HG03066 (cell line): ENCODE data around the gene ASTN1.

ENCODE experiments used
- ATAC-seq: cut with Tn5 transposase; IDR thresholded peaks from one replicate; pipeline ENCODE4 v1.9.1; 2021; ENCODE audit warnings: low read depth; ENCODE audit not compliant: unreplicated experiment

Gene ASTN1

DNA sequence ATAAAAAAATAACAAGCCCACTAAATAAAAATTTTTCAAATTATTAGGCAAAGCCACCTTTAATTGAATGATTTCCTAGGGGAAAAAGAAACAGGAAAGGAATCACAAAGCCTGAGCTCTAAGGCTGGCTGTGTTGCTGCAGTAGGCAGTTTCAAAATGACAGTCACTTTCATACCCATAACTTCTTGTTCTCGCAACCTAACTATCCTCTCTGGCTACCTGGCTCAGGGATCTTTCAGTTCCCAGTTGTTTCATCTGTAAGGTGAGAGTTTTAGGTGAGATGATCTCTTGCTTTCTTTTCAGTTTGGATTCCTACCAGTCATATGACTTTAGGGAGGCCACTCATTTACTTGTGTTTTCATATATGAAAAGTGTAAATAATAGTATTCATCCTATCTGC, 226.1 kb downstream of the ASTN1 start:
- ATAC-seq, result no peak

DNA sequence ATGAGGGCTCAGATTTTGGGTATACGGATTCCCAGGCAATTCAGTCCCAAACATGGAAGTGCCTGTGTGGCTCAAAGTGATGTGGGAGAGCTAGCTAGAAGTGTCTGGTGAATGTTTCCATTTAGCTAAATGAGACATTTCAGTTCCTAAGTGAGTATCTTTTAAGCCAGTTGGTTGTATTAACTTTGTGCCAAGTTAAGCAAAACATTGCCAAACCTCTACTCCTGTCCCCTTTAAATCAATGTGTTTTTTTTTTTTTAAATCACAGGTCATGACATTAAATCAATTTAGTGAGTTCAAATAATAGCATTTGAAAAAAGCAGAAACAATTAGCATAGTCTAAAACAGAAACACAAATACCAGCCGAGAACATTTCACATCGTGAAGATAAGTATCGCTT, 230.1 kb downstream of the ASTN1 start:
- ATAC-seq, result no peak

DNA sequence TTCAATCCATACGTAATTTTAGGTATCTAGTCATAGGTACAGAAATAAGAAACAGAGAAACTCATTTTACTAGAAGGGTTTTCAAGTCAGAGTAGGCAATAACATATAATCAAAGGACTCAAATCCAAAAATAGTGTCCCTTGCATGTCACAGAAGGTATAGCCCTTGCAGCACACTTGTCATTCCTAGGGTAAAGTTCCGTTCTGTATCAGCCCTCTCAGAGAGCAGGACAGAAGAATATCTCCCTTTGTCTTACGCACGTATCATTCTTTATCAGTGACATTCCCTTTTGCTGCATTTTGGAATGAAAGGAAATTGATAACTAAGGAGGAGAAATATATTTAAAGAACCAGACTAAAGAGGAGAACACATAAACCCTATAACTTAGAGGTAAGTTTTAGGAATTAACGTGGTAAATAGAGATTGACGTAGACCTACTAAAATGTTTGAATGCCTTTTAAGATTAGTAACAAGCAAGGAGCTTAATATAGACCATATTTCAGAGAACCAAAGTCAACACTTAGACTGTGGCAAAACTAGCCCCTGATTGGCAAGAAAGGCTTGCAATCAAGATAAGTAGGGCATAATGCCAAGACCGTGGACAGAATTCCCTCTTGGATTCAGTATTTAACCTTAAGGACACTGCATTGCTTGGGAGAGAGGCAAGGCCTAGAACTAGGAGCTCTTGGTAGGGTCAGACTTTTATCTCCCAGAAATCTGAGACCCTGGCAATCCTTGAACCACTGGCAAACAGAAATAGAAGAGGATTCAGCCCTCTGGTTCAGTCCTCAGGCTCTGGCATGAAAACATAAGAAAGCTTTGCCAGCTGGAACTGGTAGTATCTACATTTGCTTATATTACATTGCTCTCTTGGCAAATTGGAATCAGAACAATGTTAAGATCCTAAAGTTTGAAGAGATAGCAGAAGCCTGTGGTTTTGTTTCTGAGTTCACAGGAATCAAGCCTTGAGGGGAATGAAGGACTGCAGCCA, 232.1 kb downstream of the ASTN1 start:
- ATAC-seq, result no peak

DNA sequence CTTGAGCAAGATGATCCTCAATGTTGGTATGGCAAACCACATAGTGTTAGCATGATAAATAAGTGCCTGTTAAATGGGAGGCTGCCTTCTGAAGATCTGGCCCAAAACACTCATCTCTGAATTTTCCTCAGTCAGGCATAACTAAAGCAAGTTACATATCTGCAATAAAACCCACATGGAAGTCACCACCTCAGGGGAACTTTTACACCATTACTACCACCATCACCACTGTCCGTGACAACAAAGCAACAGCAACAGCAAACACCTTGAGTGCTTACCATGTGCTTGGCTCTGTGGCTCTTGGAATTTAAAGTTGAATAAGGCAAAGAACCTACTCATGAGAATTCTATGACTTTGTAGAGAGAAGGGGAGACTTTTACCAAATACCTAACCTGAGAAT, 233.0 kb downstream of the ASTN1 start:
- no peak for ATAC-seq

DNA sequence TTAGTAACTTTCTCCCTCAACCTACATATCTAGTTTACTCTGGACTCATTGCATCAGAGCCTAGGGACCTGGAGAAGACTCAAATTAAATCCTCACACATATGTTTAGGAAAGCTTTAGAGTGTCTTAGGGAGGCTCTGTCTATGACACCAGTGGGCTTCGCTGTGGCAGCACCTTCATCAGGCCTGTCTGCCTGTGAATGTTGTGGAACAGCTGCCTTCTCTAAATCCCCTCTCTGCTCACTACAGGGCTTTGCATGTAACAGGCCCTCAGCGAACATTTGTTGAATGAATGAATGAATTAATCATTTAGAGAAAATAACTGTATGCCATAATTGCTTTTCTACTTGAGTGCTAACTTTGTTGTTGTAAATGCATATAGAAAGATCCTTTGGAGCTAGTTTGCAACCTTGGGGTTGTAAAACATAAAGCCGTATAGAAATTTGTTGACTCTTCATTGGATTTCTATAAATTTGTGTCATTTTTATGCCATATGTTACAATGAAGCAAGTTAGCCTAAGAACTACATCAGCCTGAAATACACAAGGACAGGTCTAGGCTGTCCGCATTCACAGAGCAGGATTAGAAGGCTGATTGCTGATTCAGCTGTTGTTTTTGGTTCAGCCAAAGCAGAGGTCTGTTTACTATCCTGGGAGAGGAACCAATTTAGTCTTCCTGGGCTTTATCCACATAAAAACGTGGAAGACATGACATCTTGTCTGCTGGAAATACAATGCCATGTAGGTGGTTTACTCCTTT, 238.0 kb downstream of the ASTN1 start:
- ATAC-seq, result no peak

DNA sequence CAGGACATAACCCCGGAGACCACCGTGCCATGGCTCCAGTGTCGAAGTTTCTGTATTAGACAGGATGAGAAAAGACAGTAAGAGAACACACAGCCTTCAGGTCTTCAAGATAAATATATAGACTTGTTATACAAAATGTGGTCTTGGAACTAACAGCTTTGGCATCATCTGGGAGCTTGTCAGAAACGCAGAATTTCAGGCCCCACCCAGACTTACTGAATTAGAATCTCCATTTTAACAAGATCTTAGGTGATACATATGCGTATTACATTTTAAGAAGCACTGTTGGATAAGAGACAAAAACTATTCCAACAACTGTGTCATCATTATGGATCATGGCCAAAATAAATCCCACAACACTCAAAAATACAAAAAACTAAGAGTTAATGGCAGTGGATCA, 239.3 kb downstream of the ASTN1 start:
- no peak for ATAC-seq

DNA sequence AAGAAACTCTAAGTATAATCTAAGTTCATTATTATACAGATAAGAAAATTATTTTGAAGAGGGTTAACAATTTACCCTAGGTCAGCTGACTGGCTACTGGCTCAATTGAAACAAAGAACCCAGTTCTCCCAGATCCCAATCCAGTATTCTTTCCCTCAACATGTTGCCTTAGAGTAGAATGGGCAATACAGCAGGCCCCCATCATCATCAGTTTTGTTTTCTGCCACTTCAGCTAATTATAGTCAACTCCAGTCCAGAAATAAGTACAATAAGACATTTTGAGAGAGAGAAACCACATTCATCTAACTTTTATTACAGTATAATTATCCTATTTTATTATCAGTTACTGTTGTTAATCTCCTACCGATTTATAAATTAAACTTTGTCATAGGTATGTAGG, 241.2 kb downstream of the ASTN1 start:
- no peak for ATAC-seq

DNA sequence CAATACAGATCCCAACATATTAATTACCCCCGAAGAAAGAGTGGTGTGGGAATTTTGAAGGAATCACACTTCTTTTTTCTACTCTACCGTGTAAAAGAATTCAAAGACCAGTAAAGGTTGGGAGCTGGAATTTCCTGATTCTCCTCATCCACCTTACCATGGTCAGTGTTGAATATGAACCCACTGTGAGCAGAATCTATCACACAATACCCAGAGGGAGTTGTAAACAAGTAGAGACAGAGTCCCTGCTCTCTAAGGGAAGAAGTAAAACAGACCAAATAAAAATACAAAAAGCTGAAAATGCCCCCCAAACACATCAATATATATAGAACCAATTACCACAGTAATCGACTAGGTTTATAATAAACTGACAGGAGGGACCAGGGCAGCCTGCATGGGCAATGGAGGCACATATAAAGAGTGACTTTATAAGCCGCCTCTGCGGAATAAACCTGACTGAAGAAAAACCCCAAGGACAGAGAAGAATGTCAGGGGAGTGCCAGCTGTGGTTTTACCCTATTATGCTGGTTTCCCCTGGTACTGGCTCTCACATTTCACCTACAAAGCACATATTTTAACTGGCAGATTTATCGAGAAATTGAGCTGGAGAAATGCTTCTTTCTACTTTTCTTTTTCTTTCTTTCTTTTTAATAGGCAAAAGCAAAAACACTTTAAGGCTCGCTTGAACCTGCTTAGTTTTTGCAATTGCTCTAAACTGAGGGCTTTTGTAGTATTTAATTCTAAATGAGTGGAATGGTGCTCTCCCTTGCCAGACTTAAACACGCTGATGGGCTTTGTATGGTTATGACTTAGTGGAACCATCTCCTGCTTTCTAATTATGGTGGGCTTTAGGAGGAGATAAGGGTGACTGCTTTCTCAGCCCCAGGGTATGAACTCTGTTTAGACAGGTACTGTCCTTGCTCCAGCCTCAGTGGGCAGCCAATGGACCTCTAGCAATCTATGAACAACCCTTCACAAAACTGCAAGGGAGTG, 244.8 kb downstream of the ASTN1 start:
- ATAC-seq, result no peak

DNA sequence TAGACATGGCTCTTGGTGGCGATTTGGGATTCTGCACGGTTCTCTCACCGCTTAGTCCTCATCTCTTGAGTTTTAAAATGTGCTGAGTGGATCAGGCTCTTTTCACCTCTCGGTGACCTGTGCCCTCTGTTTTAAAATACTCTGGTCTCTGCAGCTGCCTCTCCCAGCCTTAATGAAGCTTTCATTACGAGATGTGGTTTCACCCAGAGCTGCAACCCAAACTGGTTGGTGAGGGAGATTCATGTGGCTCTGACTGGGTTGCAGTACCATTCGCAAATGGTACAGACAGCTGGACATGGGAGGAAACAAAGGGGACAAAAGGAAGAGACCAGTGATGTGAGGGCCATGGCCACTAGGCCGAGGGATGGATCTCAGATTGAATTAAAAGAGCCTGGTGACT, 258.9 kb downstream of the ASTN1 start:
- ATAC-seq, result no peak

DNA sequence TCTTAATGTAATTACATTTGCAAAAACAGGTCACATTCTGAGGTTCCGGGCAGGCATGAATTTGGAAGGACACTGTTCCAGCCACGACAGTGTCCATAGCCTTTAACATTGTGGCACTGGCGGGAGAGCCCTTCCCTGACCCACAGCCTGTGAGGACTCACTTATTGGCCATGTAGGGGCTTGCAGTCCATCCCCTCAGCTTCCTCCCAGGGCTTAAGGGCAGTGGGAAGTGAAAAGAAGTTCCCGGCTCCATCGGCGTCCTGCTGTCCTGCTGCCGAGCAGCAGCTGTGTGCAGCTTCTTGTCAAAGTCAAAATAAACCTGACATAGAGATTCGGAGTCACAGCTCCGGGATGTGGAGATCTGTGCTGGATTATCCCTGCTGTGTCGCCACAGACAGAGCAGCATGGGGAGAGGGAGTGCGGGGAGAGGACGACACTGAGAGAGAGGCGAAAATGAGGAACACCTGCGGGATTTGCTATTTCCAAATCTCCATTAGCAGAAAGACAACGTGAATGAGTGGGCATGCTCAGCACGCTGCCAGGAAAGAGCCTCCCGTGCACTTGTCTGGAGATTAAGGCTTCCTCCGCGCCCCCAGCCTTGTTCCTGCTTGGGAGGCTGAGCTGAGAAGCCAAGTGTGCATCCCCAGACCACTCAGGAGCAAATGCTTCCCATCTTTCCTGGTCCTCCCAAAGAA, 260.3 kb downstream of the ASTN1 start:
- ATAC-seq, result no peak

DNA sequence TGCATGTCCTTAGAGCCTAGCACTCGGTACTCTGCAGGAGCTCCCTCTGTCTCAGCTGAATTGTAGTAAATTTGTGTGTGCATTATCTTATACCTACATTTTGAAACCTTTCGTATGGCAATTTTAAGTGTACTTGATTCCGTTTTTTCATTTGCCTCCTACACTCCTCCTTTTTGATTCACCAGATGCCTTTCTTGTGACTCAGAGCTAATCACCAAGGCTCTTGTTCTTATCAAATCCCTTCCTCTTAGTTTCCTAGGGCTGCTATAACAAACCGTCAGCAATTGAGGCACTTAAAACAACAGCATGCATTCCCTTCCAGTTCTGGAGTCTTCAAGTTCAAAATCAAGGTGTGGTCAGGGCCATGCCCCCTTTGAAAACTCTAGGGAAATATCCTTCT, 261.0 kb downstream of the ASTN1 start:
- no peak for ATAC-seq

DNA sequence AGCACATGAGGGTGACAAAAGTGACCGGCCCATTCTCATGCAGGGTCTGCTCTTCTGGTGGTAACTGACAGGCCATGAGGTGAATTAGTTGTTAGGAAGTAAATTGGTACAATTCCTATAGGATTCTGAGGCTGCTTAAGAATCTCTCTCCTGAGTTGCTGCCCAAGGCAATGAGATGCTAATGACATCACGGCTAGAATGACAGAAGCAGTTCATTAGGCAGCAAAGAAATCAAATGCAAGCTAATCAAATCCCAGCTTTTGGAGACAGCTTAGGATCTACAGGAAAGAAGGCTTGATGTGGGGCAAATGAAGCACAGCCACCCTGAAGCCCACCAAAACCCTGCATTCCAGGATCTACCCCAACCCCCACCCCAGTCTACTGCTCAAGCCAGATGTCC, 265.2 kb downstream of the ASTN1 start:
- ATAC-seq, result no peak

DNA sequence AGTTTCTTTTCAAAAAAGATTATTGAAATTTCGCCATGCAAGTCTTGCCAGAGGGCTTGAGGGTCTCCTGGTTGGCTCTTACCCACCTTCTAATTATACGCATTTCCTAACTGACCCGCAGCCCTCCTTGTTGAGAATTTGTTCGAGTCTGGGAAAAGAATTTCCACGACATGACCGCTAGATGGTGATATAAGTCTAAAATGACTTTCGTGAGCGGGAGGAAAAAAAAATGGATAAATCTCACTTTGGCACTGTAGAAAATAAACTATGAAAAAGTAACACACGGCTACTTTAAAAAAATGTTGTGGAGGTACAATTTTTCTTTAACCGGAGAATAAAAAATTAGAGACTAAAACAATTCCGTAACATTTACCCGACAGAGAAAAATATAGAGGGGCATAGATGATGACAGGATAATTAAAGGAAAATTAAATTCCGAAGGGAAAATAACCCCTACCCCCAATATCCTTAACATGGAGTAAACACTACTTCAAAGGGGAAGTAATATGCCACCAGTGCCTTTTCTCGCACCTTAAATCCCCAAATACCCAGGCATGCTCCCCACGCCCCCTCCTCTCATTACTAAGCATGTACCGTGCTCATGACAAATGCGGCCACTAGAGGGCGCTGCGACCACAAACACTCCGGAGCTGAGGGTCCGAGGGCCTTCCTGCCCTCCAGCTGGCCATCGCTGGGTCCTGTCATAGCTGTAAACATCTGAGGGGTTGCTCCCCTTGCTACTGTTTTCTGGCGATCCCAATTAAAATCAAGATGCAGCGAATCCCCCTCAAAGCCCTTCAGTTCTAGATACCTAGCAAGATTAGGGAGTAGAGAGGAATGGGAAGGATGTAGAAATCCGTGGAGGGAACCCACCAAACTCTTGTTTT, 266.9 kb downstream of the ASTN1 start:
- ATAC-seq, result peak; percentile 68

DNA sequence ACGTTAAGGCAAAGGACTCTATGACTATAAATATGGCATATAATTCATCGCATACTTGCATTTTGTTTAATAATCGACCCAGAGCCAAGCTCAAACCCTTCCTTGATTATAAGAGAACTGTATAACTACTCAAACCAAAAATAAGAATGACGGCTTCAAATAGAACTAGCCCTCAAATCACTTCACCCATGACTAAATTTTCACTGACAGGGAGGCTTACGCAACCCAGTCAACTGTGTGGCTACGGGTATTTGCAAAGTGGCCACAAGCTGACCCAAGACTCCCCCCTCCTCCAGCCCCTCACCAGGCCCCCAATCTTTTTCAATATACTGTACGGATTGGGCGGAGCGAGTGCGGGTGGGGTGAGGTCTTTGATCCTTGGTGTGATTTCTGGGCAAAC, 268.3 kb downstream of the ASTN1 start:
- ATAC-seq, result no peak

DNA sequence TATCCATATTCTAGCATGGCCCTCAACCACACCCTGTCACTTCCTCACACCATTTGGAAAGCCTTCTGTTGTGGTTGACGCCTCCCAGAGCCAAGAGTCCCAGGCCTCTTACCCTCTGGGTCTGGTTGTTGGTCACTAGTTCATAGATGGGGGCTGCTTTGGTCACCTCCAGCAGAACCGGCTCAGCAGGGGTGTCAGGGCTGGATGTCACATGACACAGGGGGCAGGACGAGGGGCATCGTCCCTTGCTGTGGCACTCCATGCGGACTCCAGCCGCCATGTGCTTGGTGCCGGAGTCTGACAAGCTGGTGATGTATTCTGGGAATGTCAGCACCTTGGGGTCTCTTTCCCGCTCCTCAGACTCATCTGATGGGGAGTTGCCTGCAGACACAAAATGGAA, 270.1 kb downstream of the ASTN1 start:
- no peak for ATAC-seq

DNA sequence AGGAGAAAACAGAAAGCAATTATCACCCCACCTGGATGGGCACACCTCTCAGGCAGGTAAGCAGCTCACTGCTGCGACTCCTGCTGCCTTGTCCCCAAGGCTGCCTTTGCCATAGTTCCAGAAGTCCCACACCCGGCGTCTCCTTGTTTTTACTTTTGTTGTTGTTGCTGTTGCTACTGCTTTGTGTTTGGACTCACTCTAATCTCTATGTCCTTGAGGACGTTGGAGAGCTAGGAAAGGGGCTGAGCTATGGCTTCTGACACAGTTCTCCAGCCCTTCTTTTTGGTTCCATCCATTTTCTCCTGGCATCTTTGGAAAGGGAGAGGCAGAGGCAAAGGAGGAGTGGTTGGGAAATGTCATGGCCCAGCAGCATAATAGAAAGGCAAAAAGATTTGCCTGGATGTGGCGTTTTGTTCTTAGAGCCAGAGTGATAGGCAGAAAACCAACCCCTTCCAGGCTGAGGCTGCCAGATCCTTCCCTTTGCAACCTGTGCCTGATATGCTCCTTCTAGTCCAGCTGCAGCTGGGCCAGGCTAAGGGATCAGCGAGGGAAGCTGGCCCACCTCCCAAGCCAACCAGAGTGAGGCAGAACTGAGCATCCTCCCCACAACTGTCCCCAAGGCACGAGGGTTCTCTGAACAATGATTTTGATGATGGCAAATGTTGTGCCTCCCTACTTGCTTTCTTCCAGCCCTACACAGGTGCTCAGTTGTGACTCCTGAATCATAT, 270.7 kb downstream of the ASTN1 start:
- ATAC-seq, result no peak

DNA sequence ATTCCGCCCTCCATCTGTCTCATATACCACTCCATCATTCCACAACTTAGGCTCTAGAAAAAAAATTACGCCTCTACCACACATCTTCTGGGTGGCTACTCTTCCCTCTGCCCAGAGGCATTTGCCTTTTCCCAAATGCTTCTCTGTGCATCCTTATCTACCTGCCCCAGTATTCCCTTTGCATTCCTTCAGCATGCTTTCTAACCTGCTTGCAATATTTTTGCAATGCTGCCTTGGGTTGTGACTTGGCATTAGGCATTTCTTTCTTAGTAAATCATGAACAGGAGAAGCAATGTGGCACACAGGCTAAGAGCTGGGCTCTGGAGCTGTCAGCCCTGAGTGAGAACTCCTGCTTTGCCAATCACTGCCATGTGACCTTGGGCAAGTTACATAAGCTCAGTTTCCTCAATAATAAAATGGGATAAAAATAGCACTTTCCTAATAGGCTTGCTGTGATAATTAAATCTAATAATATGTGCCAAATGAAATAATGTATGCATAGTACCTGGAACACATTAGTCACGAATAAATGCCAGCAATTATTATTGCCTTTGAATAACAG, 276.0 kb downstream of the ASTN1 start:
- no peak for ATAC-seq

DNA sequence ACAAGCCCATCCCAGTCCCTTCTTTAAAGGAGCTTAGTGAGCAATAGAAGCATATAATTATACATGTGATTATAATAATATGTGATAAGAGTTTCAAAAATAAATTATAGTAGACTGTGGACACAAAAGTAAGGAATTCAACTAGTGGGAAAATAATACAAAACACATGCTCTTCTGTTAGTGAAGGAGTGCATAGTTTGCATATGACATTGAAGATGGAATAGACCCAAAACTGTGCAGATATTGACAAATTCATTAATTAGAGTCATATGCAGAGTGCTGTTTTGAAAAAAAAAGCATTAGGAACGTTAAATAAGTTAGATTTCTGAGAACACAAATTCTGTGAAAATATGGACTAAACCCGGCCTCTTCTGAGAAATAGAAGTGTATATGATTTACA, 278.8 kb downstream of the ASTN1 start:
- no peak for ATAC-seq
